ENCODE results near the gene HPSE2. TPM values are rescaled to one million over a fixed set of nuclear protein-coding genes. Genes with fewer than 3 reads are reported as not detected.

Gene HPSE2
- total and polyA plus RNA-seq, 2 experiments from 2014 or later, result 0.10 to 0.24 TPM

DNA sequence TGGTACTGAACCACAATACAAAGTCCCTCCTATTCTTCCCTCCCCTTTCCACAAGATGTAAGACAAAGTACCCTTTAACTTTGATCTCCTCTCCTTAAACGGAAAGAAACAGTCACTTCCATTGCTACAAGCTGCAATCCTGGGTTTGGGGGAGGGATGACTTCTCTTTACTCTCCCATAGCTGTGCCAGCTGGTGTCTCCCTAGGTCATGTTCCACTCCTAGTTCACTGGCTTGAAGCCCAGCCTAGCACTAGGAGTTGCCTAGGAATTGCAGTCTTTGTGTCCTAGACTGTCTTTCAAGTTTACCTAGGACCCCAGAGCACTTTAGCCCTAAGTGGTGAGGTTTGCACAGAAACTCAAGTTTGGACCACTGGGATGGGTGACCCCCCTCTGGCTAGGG lies 311.1 kb downstream of the HPSE2 start:
- ATAC-seq (no peak), DNase-seq (ENCODE audit: low spot score) (no peak)
- H3K36me3 ChIP-seq (ENCODE audit: insufficient read depth), result no peaks in the 10 kb centered on the region
- H3K27ac Mint-ChIP-seq, result no peak overlapping the region
- H3K27me3 ChIP-seq (ENCODE audit: insufficient read depth), result no peaks in the 10 kb centered on the region
- no peak overlapping the region for H2AFZ ChIP-seq
- TF ChIP-seq ZNF114 (CRISPR knock-in tag; IDR thresholded peaks at IDR 0.05) (no peak), EZH2 (IDR thresholded peaks at IDR 0.05; ENCODE audit: low read depth, unreplicated experiment) (no peak), STAT1 (IDR thresholded peaks at IDR 0.05; ENCODE audit: unreplicated experiment) (no peak), JUNB (IDR thresholded peaks at IDR 0.05; ENCODE audit: unreplicated experiment) (no peak), POLR2AphosphoS5 (IDR thresholded peaks at IDR 0.05; ENCODE audit: low read depth) (no peak), ETS1 (IDR thresholded peaks at IDR 0.05) (no peak), CREB1 (CRISPR knock-in tag; IDR thresholded peaks at IDR 0.05; ENCODE audit: low read depth) (no peak), NANOG (IDR thresholded peaks at IDR 0.05; ENCODE audit: borderline replicate concordance) (no peak), EZH2phosphoT487 (IDR thresholded peaks at IDR 0.05; ENCODE audit: unreplicated experiment) (no peak), ZNF331 (CRISPR knock-in tag; IDR thresholded peaks at IDR 0.05; ENCODE audit: low read depth) (no peak)
- TF ChIP-seq, protein P1, sequence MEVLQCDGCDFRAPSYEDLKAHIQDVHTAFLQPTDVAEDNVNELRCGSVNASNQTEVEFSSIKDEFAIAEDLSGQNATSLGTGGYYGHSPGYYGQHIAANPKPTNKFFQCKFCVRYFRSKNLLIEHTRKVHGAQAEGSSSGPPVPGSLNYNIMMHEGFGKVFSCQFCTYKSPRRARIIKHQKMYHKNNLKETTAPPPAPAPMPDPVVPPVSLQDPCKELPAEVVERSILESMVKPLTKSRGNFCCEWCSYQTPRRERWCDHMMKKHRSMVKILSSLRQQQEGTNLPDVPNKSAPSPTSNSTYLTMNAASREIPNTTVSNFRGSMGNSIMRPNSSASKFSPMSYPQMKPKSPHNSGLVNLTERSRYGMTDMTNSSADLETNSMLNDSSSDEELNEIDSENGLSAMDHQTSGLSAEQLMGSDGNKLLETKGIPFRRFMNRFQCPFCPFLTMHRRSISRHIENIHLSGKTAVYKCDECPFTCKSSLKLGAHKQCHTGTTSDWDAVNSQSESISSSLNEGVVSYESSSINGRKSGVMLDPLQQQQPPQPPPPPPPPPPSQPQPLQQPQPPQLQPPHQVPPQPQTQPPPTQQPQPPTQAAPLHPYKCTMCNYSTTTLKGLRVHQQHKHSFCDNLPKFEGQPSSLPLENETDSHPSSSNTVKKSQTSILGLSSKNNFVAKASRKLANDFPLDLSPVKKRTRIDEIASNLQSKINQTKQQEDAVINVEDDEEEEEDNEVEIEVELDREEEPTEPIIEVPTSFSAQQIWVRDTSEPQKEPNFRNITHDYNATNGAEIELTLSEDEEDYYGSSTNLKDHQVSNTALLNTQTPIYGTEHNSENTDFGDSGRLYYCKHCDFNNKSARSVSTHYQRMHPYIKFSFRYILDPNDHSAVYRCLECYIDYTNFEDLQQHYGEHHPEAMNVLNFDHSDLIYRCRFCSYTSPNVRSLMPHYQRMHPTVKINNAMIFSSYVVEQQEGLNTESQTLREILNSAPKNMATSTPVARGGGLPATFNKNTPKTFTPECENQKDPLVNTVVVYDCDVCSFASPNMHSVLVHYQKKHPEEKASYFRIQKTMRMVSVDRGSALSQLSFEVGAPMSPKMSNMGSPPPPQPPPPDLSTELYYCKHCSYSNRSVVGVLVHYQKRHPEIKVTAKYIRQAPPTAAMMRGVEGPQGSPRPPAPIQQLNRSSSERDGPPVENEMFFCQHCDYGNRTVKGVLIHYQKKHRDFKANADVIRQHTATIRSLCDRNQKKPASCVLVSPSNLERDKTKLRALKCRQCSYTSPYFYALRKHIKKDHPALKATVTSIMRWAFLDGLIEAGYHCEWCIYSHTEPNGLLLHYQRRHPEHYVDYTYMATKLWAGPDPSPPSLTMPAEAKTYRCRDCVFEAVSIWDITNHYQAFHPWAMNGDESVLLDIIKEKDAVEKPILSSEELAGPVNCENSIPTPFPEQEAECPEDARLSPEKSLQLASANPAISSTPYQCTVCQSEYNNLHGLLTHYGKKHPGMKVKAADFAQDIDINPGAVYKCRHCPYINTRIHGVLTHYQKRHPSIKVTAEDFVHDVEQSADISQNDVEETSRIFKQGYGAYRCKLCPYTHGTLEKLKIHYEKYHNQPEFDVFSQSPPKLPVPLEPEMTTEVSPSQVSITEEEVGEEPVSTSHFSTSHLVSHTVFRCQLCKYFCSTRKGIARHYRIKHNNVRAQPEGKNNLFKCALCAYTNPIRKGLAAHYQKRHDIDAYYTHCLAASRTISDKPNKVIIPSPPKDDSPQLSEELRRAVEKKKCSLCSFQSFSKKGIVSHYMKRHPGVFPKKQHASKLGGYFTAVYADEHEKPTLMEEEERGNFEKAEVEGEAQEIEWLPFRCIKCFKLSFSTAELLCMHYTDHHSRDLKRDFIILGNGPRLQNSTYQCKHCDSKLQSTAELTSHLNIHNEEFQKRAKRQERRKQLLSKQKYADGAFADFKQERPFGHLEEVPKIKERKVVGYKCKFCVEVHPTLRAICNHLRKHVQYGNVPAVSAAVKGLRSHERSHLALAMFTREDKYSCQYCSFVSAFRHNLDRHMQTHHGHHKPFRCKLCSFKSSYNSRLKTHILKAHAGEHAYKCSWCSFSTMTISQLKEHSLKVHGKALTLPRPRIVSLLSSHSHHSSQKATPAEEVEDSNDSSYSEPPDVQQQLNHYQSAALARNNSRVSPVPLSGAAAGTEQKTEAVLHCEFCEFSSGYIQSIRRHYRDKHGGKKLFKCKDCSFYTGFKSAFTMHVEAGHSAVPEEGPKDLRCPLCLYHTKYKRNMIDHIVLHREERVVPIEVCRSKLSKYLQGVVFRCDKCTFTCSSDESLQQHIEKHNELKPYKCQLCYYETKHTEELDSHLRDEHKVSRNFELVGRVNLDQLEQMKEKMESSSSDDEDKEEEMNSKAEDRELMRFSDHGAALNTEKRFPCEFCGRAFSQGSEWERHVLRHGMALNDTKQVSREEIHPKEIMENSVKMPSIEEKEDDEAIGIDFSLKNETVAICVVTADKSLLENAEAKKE (CRISPR knock-in tag; IDR thresholded peaks at IDR 0.05), result no peak
- TF ChIP-seq, protein P2, sequence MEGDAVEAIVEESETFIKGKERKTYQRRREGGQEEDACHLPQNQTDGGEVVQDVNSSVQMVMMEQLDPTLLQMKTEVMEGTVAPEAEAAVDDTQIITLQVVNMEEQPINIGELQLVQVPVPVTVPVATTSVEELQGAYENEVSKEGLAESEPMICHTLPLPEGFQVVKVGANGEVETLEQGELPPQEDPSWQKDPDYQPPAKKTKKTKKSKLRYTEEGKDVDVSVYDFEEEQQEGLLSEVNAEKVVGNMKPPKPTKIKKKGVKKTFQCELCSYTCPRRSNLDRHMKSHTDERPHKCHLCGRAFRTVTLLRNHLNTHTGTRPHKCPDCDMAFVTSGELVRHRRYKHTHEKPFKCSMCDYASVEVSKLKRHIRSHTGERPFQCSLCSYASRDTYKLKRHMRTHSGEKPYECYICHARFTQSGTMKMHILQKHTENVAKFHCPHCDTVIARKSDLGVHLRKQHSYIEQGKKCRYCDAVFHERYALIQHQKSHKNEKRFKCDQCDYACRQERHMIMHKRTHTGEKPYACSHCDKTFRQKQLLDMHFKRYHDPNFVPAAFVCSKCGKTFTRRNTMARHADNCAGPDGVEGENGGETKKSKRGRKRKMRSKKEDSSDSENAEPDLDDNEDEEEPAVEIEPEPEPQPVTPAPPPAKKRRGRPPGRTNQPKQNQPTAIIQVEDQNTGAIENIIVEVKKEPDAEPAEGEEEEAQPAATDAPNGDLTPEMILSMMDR (conservative IDR thresholded peaks at IDR 0.05; ENCODE audit: low read depth in 2 of 2), result no peak
- TF ChIP-seq, protein P3, sequence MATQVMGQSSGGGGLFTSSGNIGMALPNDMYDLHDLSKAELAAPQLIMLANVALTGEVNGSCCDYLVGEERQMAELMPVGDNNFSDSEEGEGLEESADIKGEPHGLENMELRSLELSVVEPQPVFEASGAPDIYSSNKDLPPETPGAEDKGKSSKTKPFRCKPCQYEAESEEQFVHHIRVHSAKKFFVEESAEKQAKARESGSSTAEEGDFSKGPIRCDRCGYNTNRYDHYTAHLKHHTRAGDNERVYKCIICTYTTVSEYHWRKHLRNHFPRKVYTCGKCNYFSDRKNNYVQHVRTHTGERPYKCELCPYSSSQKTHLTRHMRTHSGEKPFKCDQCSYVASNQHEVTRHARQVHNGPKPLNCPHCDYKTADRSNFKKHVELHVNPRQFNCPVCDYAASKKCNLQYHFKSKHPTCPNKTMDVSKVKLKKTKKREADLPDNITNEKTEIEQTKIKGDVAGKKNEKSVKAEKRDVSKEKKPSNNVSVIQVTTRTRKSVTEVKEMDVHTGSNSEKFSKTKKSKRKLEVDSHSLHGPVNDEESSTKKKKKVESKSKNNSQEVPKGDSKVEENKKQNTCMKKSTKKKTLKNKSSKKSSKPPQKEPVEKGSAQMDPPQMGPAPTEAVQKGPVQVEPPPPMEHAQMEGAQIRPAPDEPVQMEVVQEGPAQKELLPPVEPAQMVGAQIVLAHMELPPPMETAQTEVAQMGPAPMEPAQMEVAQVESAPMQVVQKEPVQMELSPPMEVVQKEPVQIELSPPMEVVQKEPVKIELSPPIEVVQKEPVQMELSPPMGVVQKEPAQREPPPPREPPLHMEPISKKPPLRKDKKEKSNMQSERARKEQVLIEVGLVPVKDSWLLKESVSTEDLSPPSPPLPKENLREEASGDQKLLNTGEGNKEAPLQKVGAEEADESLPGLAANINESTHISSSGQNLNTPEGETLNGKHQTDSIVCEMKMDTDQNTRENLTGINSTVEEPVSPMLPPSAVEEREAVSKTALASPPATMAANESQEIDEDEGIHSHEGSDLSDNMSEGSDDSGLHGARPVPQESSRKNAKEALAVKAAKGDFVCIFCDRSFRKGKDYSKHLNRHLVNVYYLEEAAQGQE (IDR thresholded peaks at IDR 0.05; ENCODE audit: unreplicated experiment), result no peak
- H3K27ac ChIP-seq (ENCODE audit: low read depth), result no peak overlapping the region
- no peak overlapping the region for H3K4me3 ChIP-seq
- H3K9me3 Mint-ChIP-seq, result no peaks in the 10 kb centered on the region
- H3K27me3 Mint-ChIP-seq (ENCODE audit: insufficient read depth, low read depth, poor library complexity), result no peaks in the 10 kb centered on the region
- no peaks in the 10 kb centered on the region for H3F3A ChIP-seq (replicated peaks; ENCODE audit: low read depth)
- no peaks in the 10 kb centered on the region for H3K4me1 ChIP-seq (ENCODE audit: insufficient read depth)
- no peaks in the 10 kb centered on the region for H3K36me3 Mint-ChIP-seq (ENCODE audit: low read depth)
- no peak overlapping the region for H3K4me2 ChIP-seq
- no peak overlapping the region for H3K4me3 Mint-ChIP-seq
- no peaks in the 10 kb centered on the region for H3K79me2 ChIP-seq (replicated peaks; ENCODE audit: insufficient read depth)
- H3K4me1 Mint-ChIP-seq, result no peaks in the 10 kb centered on the region
- no peaks in the 10 kb centered on the region for H4K20me1 ChIP-seq (replicated peaks; ENCODE audit: insufficient read depth)
- 0 out of 2 replicates have a peak, but pooled peaks cover 4% of the 10 kb centered on the region for H3K9me2 ChIP-seq (ENCODE audit: insufficient read depth)

Measured in GM23338 (cell line).